GM12878 (cell line): ENCODE data around the gene RNASE13. TPM values are rescaled to one million over a fixed set of nuclear protein-coding genes. Genes with fewer than 3 reads are reported as not detected.

ENCODE experiments used
- ATAC-seq: fragments of 200-7000 bp; cut with Tn5 transposase; 3 replicates; pipeline ENCODE4 v1.9.1; 2020; ENCODE audit warnings: mild to moderate bottlenecking, moderate library complexity
- BruUV-seq: library from RNA; stranded (reverse); fragments of 400-500 nt; replicated peaks from 2 replicates; lab custom pipeline; 2021; lab: Mats Ljungman, UMichigan
- CTCF ChIA-PET: fragments of 300-600 bp; sonication (Branson Sonifier 250); formaldehyde crosslinking; extraction: SDS; loops from one replicate; lab custom pipeline; 2021; ENCODE audit warnings: inconsistent platforms; lab: Yijun Ruan, JAX
- POLR2A ChIA-PET: fragments of 350-600 bp; formaldehyde crosslinking; extraction: SDS; loops from one replicate; lab custom pipeline; 2021; ENCODE audit warnings: inconsistent platforms; lab: Charles Lee
- RAD21 ChIA-PET: fragments of 300-600 bp; sonication (Branson Sonifier 250); formaldehyde crosslinking; loops from one replicate; lab custom pipeline; 2023; ENCODE audit warnings: antibody characterized with exemption; ENCODE audit not compliant: unreplicated experiment; lab: Charles Lee
- SMC1A ChIA-PET: fragments of 300-600 bp; sonication (Branson Sonifier 250); formaldehyde crosslinking; loops from one replicate; lab custom pipeline; 2023; ENCODE audit not compliant: unreplicated experiment, uncharacterized antibody; lab: Charles Lee
- DNase-seq: peaks from one replicate; pipeline ENCODE4 v3.0.0-alpha.2; 2011; ENCODE audit warnings: low read depth, low spot score
- FAIRE-seq: peaks from 3 replicates; lab custom pipeline; 2011; peaks lifted over from hg19 to GRCh38; lab: Jason Lieb, UNC
- H2AFZ ChIP-seq: 2 replicates; pipeline ENCODE4 v1.6.0; 2011; ENCODE audit warnings: low read depth, low read length, control low read depth; ENCODE audit not compliant: control insufficient read depth
- H3K27ac ChIP-seq: 2 replicates; pipeline ENCODE4 v1.5.1; 2011; ENCODE audit warnings: control low read depth; ENCODE audit not compliant: control insufficient read depth, insufficient read depth
- H3K27me3 ChIP-seq, 2 experiments: replicated peaks in 1 of 2; 2 replicates each; pipeline versions ENCODE4 v1.6.0 to v1.6.1; 2011; ENCODE audit warnings: low read length in 1 of 2; ENCODE audit not compliant: control insufficient read depth in 2 of 2, insufficient read depth in 2 of 2
- H3K36me3 ChIP-seq, 2 experiments: 2 replicates each; pipeline ENCODE4 v1.5.1; 2011; ENCODE audit warnings: low read length in 1 of 2; ENCODE audit not compliant: control insufficient read depth in 2 of 2, insufficient read depth in 2 of 2
- H3K4me1 ChIP-seq: 2 replicates; pipeline ENCODE4 v1.6.1; 2011; ENCODE audit warnings: mild to moderate bottlenecking, low read length, moderate library complexity, mixed read lengths; ENCODE audit not compliant: control insufficient read depth, insufficient read depth
- H3K4me2 ChIP-seq: 2 replicates; pipeline ENCODE4 v1.6.0; 2011; ENCODE audit warnings: control low read depth; ENCODE audit not compliant: control insufficient read depth, insufficient read depth
- H3K4me3 ChIP-seq: fragments of 200-600 bp; sonication (generic); 2 replicates; pipeline ENCODE4 v1.5.1; 2016
- H3K79me2 ChIP-seq: 2 replicates; pipeline ENCODE4 v1.6.0; 2011; ENCODE audit warnings: low read length; ENCODE audit not compliant: control insufficient read depth, insufficient read depth
- H3K9ac ChIP-seq: 2 replicates; pipeline ENCODE4 v1.8.0; 2011; ENCODE audit warnings: low read length, control low read depth, mixed read lengths; ENCODE audit not compliant: control insufficient read depth, insufficient read depth
- H3K9me3 ChIP-seq: replicated peaks from 3 replicates; pipeline ENCODE4 v1.5.1; 2011; ENCODE audit warnings: mild to moderate bottlenecking, low read length; ENCODE audit not compliant: control insufficient read depth, insufficient read depth
- H4K20me1 ChIP-seq: 2 replicates; pipeline ENCODE4 v1.6.0; 2011; ENCODE audit not compliant: control insufficient read depth, insufficient read depth
- ESRRA ChIP-seq: IDR thresholded peaks from 2 replicates; pipeline ENCODE4 v1.6.1; 2012; ENCODE audit warnings: mild to moderate bottlenecking, low read length, improper control_type of control experiment
- HDAC6 ChIP-seq: fragments of 200-600 bp; sonication (generic); IDR thresholded peaks from one replicate; pipeline ENCODE4 v1.8.0; 2017; ENCODE audit warnings: antibody characterized with exemption; ENCODE audit not compliant: unreplicated experiment
- NFIC ChIP-seq: IDR thresholded peaks from 2 replicates; pipeline ENCODE4 v1.6.1; 2012; ENCODE audit warnings: low read depth, mild to moderate bottlenecking, inconsistent platforms, low read length, moderate library complexity
- SREBF1 ChIP-seq: IDR thresholded peaks from 2 replicates; pipeline ENCODE4 v1.6.1; 2012; ENCODE audit warnings: mild to moderate bottlenecking, low read length
- WGBS: methylation state at CpG from one replicate; pipeline ENCODE4 v1.1.6; 2016; ENCODE audit warnings: low lambda C conversion rate; ENCODE audit not compliant: insufficient replicate concordance, insufficient coverage; ENCODE audit errors: missing lambda C conversion rate; 5-methylcytosine and 5-hydroxymethylcytosine counted together
- in situ Hi-C: fragments of 300-500 bp; cut with MboI; formaldehyde crosslinking; loops from 9 replicates; pipeline ENCODE4 v1.14.3; 2018; ENCODE audit warnings: mixed read lengths
- intact Hi-C: fragments of 100-400 bp; cut with micrococcal nuclease; formaldehyde crosslinking; loops from one replicate; pipeline ENCODE4 v1.14.2; 2022; ENCODE audit not compliant: unreplicated experiment
- polyA plus RNA-seq, 11 experiments: library from polyadenylated mRNA; depleted of rRNA in 4 of 11; unstranded in 6 of 11; stranded (reverse) in 5 of 11; fragments of >200 nt; fragmentation: Nextera tagmentation in 4 of 11; fragmentation: Illumina TruSeq in 1 of 11; extraction: Ambion mirVana in 4 of 11; extraction: Trizol in 1 of 11; gene quantifications; 1 replicate in 1 of 11; 2 replicates in 10 of 11; pipeline versions ENCODE4 v1.2.1 to v1.2.3, GENCODE V29; 2011 to 2016; ENCODE audit warnings: inconsistent platforms in 2 of 11, missing spikeins in 2 of 11, low read depth in 1 of 11
- total RNA-seq, 4 experiments: library from RNA; depleted of rRNA in 3 of 4; stranded (reverse); fragments of >200 nt in 3 of 4; fragmentation: Illumina TruSeq in 1 of 4; extraction: Trizol in 1 of 4; gene quantifications; 2 replicates each; pipeline versions ENCODE4 v1.2.1 to v1.2.3, GENCODE V29; 2013 to 2021
- TF ChIP-seq, protein P1 (sequence below): fragments of 450-650 bp; IDR thresholded peaks from 2 replicates; pipeline ENCODE4 v1.6.1; 2017; ENCODE audit warnings: antibody characterized with exemption, mild to moderate bottlenecking, moderate library complexity
- TF ChIP-seq, protein P2 (sequence below): fragments of 450-650 bp; formaldehyde crosslinking; IDR thresholded peaks from 2 replicates; pipeline ENCODE4 v1.4.0; 2022; ENCODE audit warnings: mild to moderate bottlenecking, moderate library complexity
- TF ChIP-seq, protein P3 (sequence below): fragments of 450-650 bp; formaldehyde crosslinking; IDR thresholded peaks from 2 replicates; pipeline ENCODE4 v1.4.0; 2020; ENCODE audit warnings: mild to moderate bottlenecking, moderate library complexity

RNASE13 gene
- total and polyA plus RNA-seq, 10 of the 15 experiments (the other 5 are each of a cell fraction or from before 2014, with no cell fraction given), result not detected

DNA sequence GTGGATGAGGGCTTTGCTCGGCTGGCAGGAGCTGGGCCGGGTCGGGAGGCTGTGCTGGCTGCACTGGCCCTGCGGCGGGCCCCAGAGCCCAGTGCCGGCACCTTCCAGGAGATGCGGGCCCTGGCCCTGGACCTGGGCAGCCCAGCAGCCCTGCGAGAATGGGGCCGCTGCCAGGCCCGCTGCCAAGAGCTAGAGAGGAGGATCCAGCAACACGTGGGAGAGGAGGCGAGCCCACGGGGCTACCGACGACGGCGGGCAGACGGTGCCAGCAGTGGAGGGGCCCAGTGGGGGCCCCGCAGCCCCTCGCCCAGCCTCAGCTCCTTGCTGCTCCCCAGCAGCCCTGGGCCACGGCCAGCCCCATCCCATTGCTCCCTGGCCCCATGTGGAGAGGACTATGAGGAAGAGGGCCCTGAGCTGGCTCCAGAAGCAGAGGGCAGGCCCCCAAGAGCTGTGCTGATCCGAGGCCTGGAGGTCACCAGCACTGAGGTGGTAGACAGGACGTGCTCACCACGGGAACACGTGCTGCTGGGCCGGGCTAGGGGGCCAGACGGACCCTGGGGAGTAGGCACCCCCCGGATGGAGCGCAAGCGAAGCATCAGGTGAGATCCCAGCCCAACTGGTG is 47.0 kb upstream of the RNASE13 start:
- H3K27ac ChIP-seq, result no peak overlapping the region
- RAD21 ChIA-PET, result interaction anchor here (1.0 kb wide), 1 partner anchor 66 kb away, joined by 3 read pairs; no protein-coding TSS in a partner anchor
- no TSS peak for BruUV-seq

More for the DNA sequence above, 47.0 kb upstream of the RNASE13 start:
- DNase-seq (no peak), ATAC-seq (no peak), FAIRE-seq (no peak)
- Histone ChIP-seq H3K27me3 (peaks cover 0 to 3% of the 10 kb centered on the region in 2 experiments; a peak in 1 of 4 replicates), H3K4me1 (no peaks in the 10 kb centered on the region), H3K9me3 (no peaks in the 10 kb centered on the region), H3K36me3 (no peaks in the 10 kb centered on the region), H4K20me1 (no peaks in the 10 kb centered on the region), H3K4me2 (no peak overlapping the region), H3K4me3 (no peak overlapping the region), H3K79me2 (no peaks in the 10 kb centered on the region), H2AFZ (no peak overlapping the region), H3K9ac (no peak overlapping the region)
- ChIA-PET POLR2A (interaction anchor here (1.2 kb wide), 1 partner anchor 11 kb away, joined by 3 read pairs; no protein-coding TSS in a partner anchor), SMC1A (no interaction called here), CTCF (interaction anchor here (1.5 to 2.2 kb wide), 2 partner anchors 14 to 66 kb away, joined by 4 to 5 read pairs; no protein-coding TSS in a partner anchor)
- TF ChIP-seq ESRRA (no peak), SREBF1 (no peak), HDAC6 (no peak), NFIC (no peak)
- TF ChIP-seq, protein P1, sequence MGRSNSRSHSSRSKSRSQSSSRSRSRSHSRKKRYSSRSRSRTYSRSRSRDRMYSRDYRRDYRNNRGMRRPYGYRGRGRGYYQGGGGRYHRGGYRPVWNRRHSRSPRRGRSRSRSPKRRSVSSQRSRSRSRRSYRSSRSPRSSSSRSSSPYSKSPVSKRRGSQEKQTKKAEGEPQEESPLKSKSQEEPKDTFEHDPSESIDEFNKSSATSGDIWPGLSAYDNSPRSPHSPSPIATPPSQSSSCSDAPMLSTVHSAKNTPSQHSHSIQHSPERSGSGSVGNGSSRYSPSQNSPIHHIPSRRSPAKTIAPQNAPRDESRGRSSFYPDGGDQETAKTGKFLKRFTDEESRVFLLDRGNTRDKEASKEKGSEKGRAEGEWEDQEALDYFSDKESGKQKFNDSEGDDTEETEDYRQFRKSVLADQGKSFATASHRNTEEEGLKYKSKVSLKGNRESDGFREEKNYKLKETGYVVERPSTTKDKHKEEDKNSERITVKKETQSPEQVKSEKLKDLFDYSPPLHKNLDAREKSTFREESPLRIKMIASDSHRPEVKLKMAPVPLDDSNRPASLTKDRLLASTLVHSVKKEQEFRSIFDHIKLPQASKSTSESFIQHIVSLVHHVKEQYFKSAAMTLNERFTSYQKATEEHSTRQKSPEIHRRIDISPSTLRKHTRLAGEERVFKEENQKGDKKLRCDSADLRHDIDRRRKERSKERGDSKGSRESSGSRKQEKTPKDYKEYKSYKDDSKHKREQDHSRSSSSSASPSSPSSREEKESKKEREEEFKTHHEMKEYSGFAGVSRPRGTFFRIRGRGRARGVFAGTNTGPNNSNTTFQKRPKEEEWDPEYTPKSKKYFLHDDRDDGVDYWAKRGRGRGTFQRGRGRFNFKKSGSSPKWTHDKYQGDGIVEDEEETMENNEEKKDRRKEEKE, result no peak
- TF ChIP-seq, protein P2, sequence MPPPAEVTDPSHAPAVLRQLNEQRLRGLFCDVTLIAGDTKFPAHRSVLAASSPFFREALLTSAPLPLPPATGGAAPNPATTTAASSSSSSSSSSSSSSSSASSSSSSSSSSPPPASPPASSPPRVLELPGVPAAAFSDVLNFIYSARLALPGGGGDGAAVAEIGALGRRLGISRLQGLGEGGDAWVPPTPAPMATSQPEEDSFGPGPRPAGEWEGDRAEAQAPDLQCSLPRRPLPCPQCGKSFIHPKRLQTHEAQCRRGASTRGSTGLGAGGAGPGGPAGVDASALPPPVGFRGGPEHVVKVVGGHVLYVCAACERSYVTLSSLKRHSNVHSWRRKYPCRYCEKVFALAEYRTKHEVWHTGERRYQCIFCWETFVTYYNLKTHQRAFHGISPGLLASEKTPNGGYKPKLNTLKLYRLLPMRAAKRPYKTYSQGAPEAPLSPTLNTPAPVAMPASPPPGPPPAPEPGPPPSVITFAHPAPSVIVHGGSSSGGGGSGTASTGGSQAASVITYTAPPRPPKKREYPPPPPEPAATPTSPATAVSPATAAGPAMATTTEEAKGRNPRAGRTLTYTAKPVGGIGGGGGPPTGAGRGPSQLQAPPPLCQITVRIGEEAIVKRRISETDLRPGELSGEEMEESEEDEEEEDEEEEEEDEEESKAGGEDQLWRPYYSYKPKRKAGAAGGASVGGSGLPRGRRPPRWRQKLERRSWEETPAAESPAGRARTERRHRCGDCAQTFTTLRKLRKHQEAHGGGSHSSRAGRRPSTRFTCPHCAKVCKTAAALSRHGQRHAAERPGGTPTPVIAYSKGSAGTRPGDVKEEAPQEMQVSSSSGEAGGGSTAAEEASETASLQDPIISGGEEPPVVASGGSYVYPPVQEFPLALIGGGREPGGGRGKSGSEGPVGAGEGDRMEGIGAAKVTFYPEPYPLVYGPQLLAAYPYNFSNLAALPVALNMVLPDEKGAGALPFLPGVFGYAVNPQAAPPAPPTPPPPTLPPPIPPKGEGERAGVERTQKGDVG (CRISPR knock-in tag), result no peak
- TF ChIP-seq, protein P3, sequence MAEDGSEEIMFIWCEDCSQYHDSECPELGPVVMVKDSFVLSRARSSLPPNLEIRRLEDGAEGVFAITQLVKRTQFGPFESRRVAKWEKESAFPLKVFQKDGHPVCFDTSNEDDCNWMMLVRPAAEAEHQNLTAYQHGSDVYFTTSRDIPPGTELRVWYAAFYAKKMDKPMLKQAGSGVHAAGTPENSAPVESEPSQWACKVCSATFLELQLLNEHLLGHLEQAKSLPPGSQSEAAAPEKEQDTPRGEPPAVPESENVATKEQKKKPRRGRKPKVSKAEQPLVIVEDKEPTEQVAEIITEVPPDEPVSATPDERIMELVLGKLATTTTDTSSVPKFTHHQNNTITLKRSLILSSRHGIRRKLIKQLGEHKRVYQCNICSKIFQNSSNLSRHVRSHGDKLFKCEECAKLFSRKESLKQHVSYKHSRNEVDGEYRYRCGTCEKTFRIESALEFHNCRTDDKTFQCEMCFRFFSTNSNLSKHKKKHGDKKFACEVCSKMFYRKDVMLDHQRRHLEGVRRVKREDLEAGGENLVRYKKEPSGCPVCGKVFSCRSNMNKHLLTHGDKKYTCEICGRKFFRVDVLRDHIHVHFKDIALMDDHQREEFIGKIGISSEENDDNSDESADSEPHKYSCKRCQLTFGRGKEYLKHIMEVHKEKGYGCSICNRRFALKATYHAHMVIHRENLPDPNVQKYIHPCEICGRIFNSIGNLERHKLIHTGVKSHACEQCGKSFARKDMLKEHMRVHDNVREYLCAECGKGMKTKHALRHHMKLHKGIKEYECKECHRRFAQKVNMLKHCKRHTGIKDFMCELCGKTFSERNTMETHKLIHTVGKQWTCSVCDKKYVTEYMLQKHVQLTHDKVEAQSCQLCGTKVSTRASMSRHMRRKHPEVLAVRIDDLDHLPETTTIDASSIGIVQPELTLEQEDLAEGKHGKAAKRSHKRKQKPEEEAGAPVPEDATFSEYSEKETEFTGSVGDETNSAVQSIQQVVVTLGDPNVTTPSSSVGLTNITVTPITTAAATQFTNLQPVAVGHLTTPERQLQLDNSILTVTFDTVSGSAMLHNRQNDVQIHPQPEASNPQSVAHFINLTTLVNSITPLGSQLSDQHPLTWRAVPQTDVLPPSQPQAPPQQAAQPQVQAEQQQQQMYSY (CRISPR knock-in tag), result no peak
- intact Hi-C loops (no loop called here), in situ Hi-C loops (no loop called here)
- WGBS, result 44% methylated on average over 30 of the region's 30 CpGs
